Adipocyte (in vitro differentiated cells): Measurements from ENCODE around the gene NPAS1.
"Not testable (repeated sequence)": the region's sequence is repeated elsewhere in the genome, so short reads cannot be mapped to it uniquely, and the experiment has no call there.

Experiments used
- DNase-seq: peaks from one replicate; pipeline ENCODE4 v3.0.0-alpha.2; 2015; ENCODE audit warnings: low read depth
- H3K27me3 ChIP-seq: replicated peaks from 2 replicates; pipeline ENCODE4 v1.7.0; 2013; ENCODE audit warnings: mild to moderate bottlenecking, low read length, moderate library complexity; ENCODE audit not compliant: control insufficient read depth, insufficient read depth
- H3K36me3 ChIP-seq: 2 replicates; pipeline ENCODE4 v1.7.0; 2013; ENCODE audit warnings: low read length, mild to moderate bottlenecking, moderate library complexity; ENCODE audit not compliant: control insufficient read depth, insufficient read depth, severe bottlenecking
- H3K4me1 ChIP-seq: 2 replicates; pipeline ENCODE4 v1.7.0; 2013; ENCODE audit warnings: mild to moderate bottlenecking, low read length, moderate library complexity; ENCODE audit not compliant: control insufficient read depth, insufficient read depth
- H3K4me3 ChIP-seq: 2 replicates; pipeline ENCODE4 v1.7.0; 2013; ENCODE audit warnings: mild to moderate bottlenecking, low read length, moderate library complexity
- H3K9ac ChIP-seq: 2 replicates; pipeline ENCODE4 v1.7.0; 2013; ENCODE audit warnings: mild to moderate bottlenecking, low read length, moderate library complexity
- H3K9me3 ChIP-seq: 2 replicates; pipeline ENCODE4 v1.7.0; 2013; ENCODE audit warnings: mild to moderate bottlenecking, low read length, moderate library complexity; ENCODE audit not compliant: control insufficient read depth

Gene NPAS1

DNA sequence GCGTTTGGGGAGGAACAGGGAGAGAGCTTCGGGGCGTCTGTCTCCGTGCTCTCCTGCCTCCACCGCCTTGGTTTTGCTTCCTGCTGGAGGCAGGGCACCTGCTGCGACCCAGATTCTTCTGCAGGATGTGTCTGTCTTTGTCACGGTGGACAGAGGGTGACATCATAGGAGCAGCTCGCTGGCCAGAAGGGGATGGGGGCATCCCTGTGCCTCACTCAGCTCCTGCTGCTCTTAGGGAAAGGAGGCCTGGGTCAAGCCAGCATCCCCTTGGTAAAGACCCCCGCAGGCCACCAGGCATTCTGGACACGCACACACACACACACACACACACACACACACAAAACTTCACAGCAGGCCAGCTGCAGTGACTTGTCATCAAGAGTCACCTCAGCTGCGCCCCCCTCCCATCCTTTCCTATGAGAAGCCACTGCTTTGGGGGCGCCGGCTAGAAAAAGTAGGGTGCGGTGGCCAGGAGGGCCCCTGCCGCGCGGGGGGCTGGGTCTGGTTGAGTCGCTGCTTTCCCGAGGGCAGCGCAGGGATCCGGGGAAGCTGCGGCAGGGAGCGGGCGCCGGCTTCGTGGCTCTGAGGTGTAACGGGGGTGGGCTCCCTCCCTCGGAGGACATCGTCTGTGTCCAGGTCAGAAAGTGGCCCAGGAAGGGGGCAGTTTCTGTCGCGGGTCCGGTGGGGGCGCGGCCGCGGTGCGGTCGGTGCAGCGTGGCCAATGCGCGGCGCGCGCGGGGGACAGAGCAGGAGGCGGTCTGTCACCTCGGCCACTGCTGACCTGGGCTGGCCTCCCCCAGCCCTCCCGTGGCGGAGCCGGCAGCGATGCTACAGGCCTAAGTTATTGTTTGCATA is 15.8 kb upstream of the NPAS1 start:
- Histone ChIP-seq H3K27me3 (no peaks in the 10 kb centered on the region), H3K9me3 (no peaks in the 10 kb centered on the region), H3K36me3 (peaks cover 27% of the 10 kb centered on the region), H3K9ac (peak overlapping the region; percentile 32), H3K4me1 (peaks cover 6% of the 10 kb centered on the region), H3K4me3 (peak overlapping the region; percentile 34)
- DNase-seq = no peak

DNA sequence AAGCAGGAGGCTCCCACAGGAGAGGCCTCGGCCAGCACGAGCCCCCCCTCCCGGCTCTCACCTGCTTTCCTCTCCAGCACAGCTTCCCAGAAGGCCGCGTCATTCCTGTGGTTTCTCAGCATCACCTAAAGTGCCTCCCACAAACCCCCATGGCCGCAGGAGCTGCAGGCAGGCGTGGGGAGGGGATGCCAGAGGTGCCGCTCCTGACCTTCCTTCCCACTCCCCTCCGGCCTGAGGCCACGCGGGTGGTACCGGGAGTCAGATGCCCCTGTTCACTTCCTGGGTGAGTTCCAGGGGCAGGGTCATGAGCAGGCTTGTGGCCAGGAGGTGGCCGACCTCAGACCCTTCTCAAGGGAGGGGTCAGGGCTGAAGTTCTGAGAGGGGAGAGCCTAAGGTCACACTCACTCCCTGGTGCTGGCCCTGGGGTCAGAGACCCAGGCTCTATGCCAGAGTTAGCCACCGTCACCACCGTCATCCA is 14.4 kb upstream of the NPAS1 start:
- Histone ChIP-seq H3K9ac (no peak overlapping the region), H3K9me3 (no peaks in the 10 kb centered on the region), H3K4me3 (no peak overlapping the region), H3K4me1 (peaks cover 6% of the 10 kb centered on the region), H3K36me3 (peaks cover 17% of the 10 kb centered on the region), H3K27me3 (no peaks in the 10 kb centered on the region)
- no peak for DNase-seq

GRCh38 chr19:47005873-47006272 is 13.8 kb upstream of the NPAS1 start:
- no peak for DNase-seq
- H3K36me3 ChIP-seq = peaks cover 10% of the 10 kb centered on the region
- H3K9ac ChIP-seq = no peak overlapping the region
- peaks cover 6% of the 10 kb centered on the region for H3K4me1 ChIP-seq
- no peaks in the 10 kb centered on the region for H3K27me3 ChIP-seq
- H3K9me3 ChIP-seq = no peaks in the 10 kb centered on the region
- H3K4me3 ChIP-seq = no peak overlapping the region

GRCh38 chr19:47006496-47006895 is 13.1 kb upstream of the NPAS1 start:
- no peaks in the 10 kb centered on the region for H3K27me3 ChIP-seq
- H3K9me3 ChIP-seq = no peaks in the 10 kb centered on the region
- peaks cover 6% of the 10 kb centered on the region for H3K4me1 ChIP-seq
- H3K4me3 ChIP-seq = no peak overlapping the region
- peaks cover 4% of the 10 kb centered on the region for H3K36me3 ChIP-seq
- H3K9ac ChIP-seq = no peak overlapping the region
- no peak for DNase-seq

- not testable (repeated sequence) for H3K9me3 ChIP-seq, H3K27me3 ChIP-seq, H3K4me1 ChIP-seq, DNase-seq, H3K4me3 ChIP-seq, H3K9ac ChIP-seq, H3K36me3 ChIP-seq
These were observed 9.1 kb upstream of the NPAS1 start for GRCh38 chr19:47010549-47010948.

DNA sequence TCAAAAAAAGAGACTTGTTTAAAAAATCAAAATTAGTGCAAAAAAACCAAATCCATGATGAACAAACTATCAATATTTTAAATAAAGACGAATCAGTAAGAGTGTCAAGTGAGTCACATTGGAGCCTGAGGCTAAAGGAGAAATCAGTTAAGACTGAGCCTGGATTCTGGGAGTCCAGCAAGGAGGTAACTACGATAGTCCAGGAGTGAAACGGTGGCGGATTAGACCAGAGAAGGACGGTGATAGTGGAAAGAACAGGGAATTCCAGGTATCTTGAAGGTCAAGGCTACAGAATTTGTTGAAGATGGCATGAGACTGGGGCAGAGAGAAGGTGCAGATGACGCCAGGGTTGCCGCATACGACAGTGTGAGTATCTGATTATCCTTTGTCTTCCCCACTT is 7.0 kb upstream of the NPAS1 start:
- no peaks in the 10 kb centered on the region for H3K4me1 ChIP-seq
- H3K9ac ChIP-seq = peak overlapping the region; percentile 3
- no peak for DNase-seq
- no peaks in the 10 kb centered on the region for H3K36me3 ChIP-seq
- H3K9me3 ChIP-seq = no peaks in the 10 kb centered on the region
- no peak overlapping the region for H3K4me3 ChIP-seq
- H3K27me3 ChIP-seq = no peaks in the 10 kb centered on the region

GRCh38 chr19:47013041-47013517 is 6.6 kb upstream of the NPAS1 start:
- no peaks in the 10 kb centered on the region for H3K4me1 ChIP-seq
- H3K9ac ChIP-seq = peak overlapping the region; percentile 3
- no peak overlapping the region for H3K4me3 ChIP-seq
- DNase-seq = peak; percentile 87
- no peaks in the 10 kb centered on the region for H3K36me3 ChIP-seq
- H3K27me3 ChIP-seq = no peaks in the 10 kb centered on the region
- H3K9me3 ChIP-seq = no peaks in the 10 kb centered on the region

GRCh38 chr19:47018923-47019322 is 714 bp upstream of the NPAS1 start:
- no peak for DNase-seq
- H3K4me1 ChIP-seq = peaks cover 5% of the 10 kb centered on the region
- H3K36me3 ChIP-seq = no peaks in the 10 kb centered on the region
- H3K9me3 ChIP-seq = no peaks in the 10 kb centered on the region
- H3K4me3 ChIP-seq = no peak overlapping the region
- H3K9ac ChIP-seq = no peak overlapping the region
- H3K27me3 ChIP-seq = peaks cover 8% of the 10 kb centered on the region

GRCh38 chr19:47020132-47020805 is 632 bp downstream of the NPAS1 start:
- Histone ChIP-seq H3K36me3 (no peaks in the 10 kb centered on the region), H3K9me3 (no peaks in the 10 kb centered on the region), H3K4me3 (peak overlapping the region; percentile 76), H3K4me1 (peaks cover 5% of the 10 kb centered on the region), H3K9ac (peak overlapping the region; percentile 51), H3K27me3 (peaks cover 8% of the 10 kb centered on the region)
- DNase-seq = peak; percentile 82

DNA sequence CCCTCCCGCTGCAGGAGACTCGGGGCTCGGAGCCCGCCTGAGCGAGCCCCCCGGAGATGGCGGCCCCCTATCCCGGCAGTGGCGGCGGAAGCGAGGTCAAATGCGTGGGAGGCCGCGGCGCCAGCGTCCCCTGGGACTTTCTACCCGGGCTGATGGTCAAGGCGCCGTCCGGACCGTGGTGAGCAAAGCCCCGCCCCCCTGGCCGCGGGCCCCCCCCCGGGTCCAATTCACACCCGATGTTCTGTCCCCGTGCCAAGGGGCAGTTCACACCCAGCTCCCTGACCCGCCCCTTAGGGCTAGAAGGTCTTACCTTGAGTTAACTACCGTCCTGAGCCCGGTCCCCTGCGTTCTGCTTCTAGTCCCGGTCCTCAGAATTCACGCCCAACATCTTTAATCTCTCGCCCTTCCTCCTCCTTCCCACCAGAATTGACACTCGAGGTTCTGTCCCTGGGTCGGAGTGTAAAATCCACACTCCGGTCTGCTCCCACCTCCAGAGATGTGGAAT is 1.4 kb downstream of the NPAS1 start:
- no peaks in the 10 kb centered on the region for H3K36me3 ChIP-seq
- H3K27me3 ChIP-seq = peaks cover 8% of the 10 kb centered on the region
- DNase-seq = peak; percentile 42
- no peak overlapping the region for H3K9ac ChIP-seq
- H3K9me3 ChIP-seq = no peaks in the 10 kb centered on the region
- H3K4me1 ChIP-seq = peaks cover 5% of the 10 kb centered on the region
- peak overlapping the region; percentile 62 for H3K4me3 ChIP-seq

GRCh38 chr19:47021536-47022139 is 2.0 kb downstream of the NPAS1 start:
- H3K36me3 ChIP-seq = no peaks in the 10 kb centered on the region
- peak overlapping the region; percentile 62 for H3K4me3 ChIP-seq
- peaks cover 8% of the 10 kb centered on the region for H3K27me3 ChIP-seq
- H3K4me1 ChIP-seq = peaks cover 5% of the 10 kb centered on the region
- peak; percentile 54 for DNase-seq
- H3K9me3 ChIP-seq = no peaks in the 10 kb centered on the region
- no peak overlapping the region for H3K9ac ChIP-seq
